Measurements from ENCODE around the gene OR11A1. TPM values are rescaled to one million over a fixed set of nuclear protein-coding genes. Genes with fewer than 3 reads are reported as not detected.

The OR11A1 gene, protein sequence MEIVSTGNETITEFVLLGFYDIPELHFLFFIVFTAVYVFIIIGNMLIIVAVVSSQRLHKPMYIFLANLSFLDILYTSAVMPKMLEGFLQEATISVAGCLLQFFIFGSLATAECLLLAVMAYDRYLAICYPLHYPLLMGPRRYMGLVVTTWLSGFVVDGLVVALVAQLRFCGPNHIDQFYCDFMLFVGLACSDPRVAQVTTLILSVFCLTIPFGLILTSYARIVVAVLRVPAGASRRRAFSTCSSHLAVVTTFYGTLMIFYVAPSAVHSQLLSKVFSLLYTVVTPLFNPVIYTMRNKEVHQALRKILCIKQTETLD
- total RNA-seq = not detected in 2 replicates

GRCh38 chr6:29456971-29457370 is at the start of gene OR11A1, which contains the start of gene OR2H1:
Gene OR11A1 (minus strand): TSS chr6:29457071. CDS start chr6:29427641, 29,430 bp downstream.
Gene OR2H1 (plus strand): TSS chr6:29457155. CDS start chr6:29461770, 4,615 bp downstream.
- H3K27me3 ChIP-seq (ENCODE audit: control insufficient read depth, insufficient read depth, low read length) = no peaks in the 10 kb centered on the region
- TF ChIP-seq, protein P1, sequence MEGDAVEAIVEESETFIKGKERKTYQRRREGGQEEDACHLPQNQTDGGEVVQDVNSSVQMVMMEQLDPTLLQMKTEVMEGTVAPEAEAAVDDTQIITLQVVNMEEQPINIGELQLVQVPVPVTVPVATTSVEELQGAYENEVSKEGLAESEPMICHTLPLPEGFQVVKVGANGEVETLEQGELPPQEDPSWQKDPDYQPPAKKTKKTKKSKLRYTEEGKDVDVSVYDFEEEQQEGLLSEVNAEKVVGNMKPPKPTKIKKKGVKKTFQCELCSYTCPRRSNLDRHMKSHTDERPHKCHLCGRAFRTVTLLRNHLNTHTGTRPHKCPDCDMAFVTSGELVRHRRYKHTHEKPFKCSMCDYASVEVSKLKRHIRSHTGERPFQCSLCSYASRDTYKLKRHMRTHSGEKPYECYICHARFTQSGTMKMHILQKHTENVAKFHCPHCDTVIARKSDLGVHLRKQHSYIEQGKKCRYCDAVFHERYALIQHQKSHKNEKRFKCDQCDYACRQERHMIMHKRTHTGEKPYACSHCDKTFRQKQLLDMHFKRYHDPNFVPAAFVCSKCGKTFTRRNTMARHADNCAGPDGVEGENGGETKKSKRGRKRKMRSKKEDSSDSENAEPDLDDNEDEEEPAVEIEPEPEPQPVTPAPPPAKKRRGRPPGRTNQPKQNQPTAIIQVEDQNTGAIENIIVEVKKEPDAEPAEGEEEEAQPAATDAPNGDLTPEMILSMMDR (IDR thresholded peaks at IDR 0.05; ENCODE audit: insufficient read depth, low read length, poor library complexity, severe bottlenecking) = no peak
- H3K4me3 ChIP-seq (ENCODE audit: low read depth, low read length) = no peak within 1 kb of the TSS
- no peaks in the 10 kb centered on the region for H3K36me3 ChIP-seq (ENCODE audit: control insufficient read depth, insufficient read depth, low read length)
- no peak for DNase-seq (ENCODE audit: low read depth)

DNA sequence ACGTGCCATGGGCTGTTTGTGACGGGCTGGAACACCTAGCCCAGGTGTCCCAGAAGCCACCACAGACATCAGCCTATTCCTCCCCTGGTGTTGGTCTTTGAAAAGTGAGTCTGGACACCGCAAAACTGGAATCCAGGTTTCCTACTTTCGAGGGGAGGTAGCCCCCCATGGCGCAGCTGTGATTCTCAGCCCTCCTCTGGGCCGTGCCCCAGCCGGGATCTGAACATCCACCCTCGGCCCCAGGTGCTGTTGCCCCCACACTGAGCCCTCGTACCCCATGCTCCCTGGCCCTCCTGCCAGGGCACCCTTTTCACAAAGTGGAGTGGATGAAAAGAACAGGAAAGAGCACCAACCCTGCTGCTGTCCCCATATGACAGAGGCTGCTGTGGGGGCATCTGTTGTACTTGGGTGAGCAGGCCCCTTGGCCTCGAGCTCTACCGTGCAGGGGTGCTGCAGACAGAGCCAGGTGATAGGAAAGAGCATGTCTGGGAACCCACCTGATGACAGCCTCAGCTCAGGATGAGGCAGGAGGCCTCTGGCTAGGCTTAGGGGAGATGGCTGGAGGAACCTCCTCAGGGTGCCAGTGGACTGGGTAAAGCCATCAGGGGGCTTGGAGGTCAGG is 49.7 kb upstream of the OR11A1 start:
- Histone ChIP-seq H3K27me3 (ENCODE audit: control insufficient read depth, insufficient read depth, low read length) (no peaks in the 10 kb centered on the region), H3K36me3 (ENCODE audit: control insufficient read depth, insufficient read depth, low read length) (no peaks in the 10 kb centered on the region), H3K4me3 (ENCODE audit: low read depth, low read length) (no peak overlapping the region)
- TF ChIP-seq, protein P1 (IDR thresholded peaks at IDR 0.05; ENCODE audit: insufficient read depth, low read length, poor library complexity, severe bottlenecking) = no peak
- DNase-seq (ENCODE audit: low read depth) = no peak

GRCh38 chr6:29505808-29506207 is 48.9 kb upstream of the OR11A1 start:
- Histone ChIP-seq H3K27me3 (ENCODE audit: control insufficient read depth, insufficient read depth, low read length) (no peaks in the 10 kb centered on the region), H3K4me3 (ENCODE audit: low read depth, low read length) (no peak overlapping the region), H3K36me3 (ENCODE audit: control insufficient read depth, insufficient read depth, low read length) (no peaks in the 10 kb centered on the region)
- no peak for DNase-seq (ENCODE audit: low read depth)
- TF ChIP-seq, protein P1 (IDR thresholded peaks at IDR 0.05; ENCODE audit: insufficient read depth, low read length, poor library complexity, severe bottlenecking) = no peak

- Histone ChIP-seq H3K4me3 (ENCODE audit: low read depth, low read length) (no peak overlapping the region), H3K27me3 (ENCODE audit: control insufficient read depth, insufficient read depth, low read length) (no peaks in the 10 kb centered on the region), H3K36me3 (ENCODE audit: control insufficient read depth, insufficient read depth, low read length) (no peaks in the 10 kb centered on the region)
- TF ChIP-seq, protein P1 (IDR thresholded peaks at IDR 0.05; ENCODE audit: insufficient read depth, low read length, poor library complexity, severe bottlenecking) = no peak
- DNase-seq (ENCODE audit: low read depth) = no peak
These were observed 48.1 kb upstream of the OR11A1 start for GRCh38 chr6:29504961-29505360.

DNA sequence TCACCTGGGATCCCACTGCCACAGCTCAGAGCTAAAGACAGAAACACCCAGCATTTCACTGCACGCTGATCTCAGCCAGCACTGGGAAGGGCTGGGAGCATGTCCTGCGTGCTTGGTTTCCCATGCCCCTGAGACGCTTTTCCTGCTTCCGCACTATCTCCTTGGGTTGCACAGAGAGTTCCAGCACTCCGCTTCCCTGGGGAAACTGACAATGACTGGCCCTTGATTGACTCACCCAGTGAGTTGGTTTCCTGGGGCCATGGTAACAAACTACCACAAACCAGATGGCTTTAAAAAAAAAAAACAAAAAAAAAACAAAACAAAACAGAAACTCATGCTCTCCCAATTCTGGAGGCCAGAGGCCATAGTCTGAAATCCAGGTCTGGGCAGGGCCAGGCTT is 45.7 kb upstream of the OR11A1 start:
- Histone ChIP-seq H3K36me3 (ENCODE audit: control insufficient read depth, insufficient read depth, low read length) (no peaks in the 10 kb centered on the region), H3K4me3 (ENCODE audit: low read depth, low read length) (no peak overlapping the region), H3K27me3 (ENCODE audit: control insufficient read depth, insufficient read depth, low read length) (no peaks in the 10 kb centered on the region)
- no peak for DNase-seq (ENCODE audit: low read depth)
- TF ChIP-seq, protein P1 (IDR thresholded peaks at IDR 0.05; ENCODE audit: insufficient read depth, low read length, poor library complexity, severe bottlenecking) = no peak
